Measurements from ENCODE around the gene ZNF532. TPM values are rescaled to one million over a fixed set of nuclear protein-coding genes. Genes with fewer than 3 reads are reported as not detected.

The ZNF532 gene
- total RNA-seq, 1 experiment from 2014 or later, result 258 TPM

GRCh38 chr18:58966704-58967103, 102.0 kb downstream of the ZNF532 start:
- Histone ChIP-seq H3K4me2 (ENCODE audit: insufficient read depth, insufficient read length, low read length) (no peak overlapping the region), H2BK120ac (ENCODE audit: low read depth, low read length, poor library complexity, severe bottlenecking) (no peak overlapping the region), H2BK5ac (ENCODE audit: insufficient read length, low read length) (no peak overlapping the region), H3K4me1 (ENCODE audit: insufficient read depth, low read length) (peaks cover 6% of the 10 kb centered on the region; the same call in 1 of the 2 replicates), H3T11ph (ENCODE audit: low read length) (no peak overlapping the region), H3K27me3 (ENCODE audit: insufficient read depth, low read length) (no peaks in the 10 kb centered on the region), H3K79me2 (ENCODE audit: insufficient read depth, low read length) (no peaks in the 10 kb centered on the region; the same call in 1 of the 2 replicates), H3K4ac (ENCODE audit: low read depth, low read length) (no peak overlapping the region), H3K14ac (ENCODE audit: insufficient read depth, low read length) (no peak overlapping the region), H3K23ac (ENCODE audit: insufficient read length, low read depth, low read length) (no peak overlapping the region), H2BK15ac (ENCODE audit: low read depth, low read length) (no peak overlapping the region), H3K18ac (ENCODE audit: insufficient read length, low read depth, low read length) (no peak overlapping the region), H4K20me1 (ENCODE audit: control insufficient read depth, insufficient read depth, insufficient read length) (no peaks in the 10 kb centered on the region), H2AFZ (ENCODE audit: low read length) (no peak overlapping the region), H4K5ac (ENCODE audit: insufficient read length, low read depth, low read length) (no peak overlapping the region), H3K9ac (ENCODE audit: extremely low read depth, insufficient read length, low read length) (no peak overlapping the region), H2BK20ac (ENCODE audit: low read depth, low read length, poor library complexity, severe bottlenecking) (no peak overlapping the region), H2AK5ac (ENCODE audit: insufficient read length, low read length) (no peak overlapping the region), H3K79me1 (ENCODE audit: insufficient read depth, low read depth, low read length, poor library complexity, severe bottlenecking) (no peaks in the 10 kb centered on the region), H4K91ac (ENCODE audit: insufficient read length, low read depth, low read length) (no peak overlapping the region), H3K23me2 (ENCODE audit: insufficient read length, low read depth, low read length, poor library complexity, severe bottlenecking) (no peaks in the 10 kb centered on the region), H4K8ac (replicated peaks; ENCODE audit: insufficient read length, low read depth, low read length) (no peak overlapping the region), H2BK12ac (ENCODE audit: insufficient read length, low read depth, low read length) (no peak overlapping the region), H3K9me3 (ENCODE audit: control insufficient read depth, low read depth, low read length) (no peaks in the 10 kb centered on the region), H3K56ac (ENCODE audit: insufficient read length, low read depth, low read length) (no peak overlapping the region), H3K27ac (ENCODE audit: insufficient read length, low read depth, low read length) (peak overlapping the region; percentile 12)
- Mint-ChIP-seq H3K27me3 (ENCODE audit: low read depth) (no peaks in the 10 kb centered on the region), H3K4me3 (no peak overlapping the region), H3K9me3 (no peaks in the 10 kb centered on the region; a peak in 1 of 5 replicates), H3K4me1 (peaks cover 32 to 37% of the 10 kb centered on the region in 2 experiments), H3K27ac (peak overlapping the region in 1 of 3 experiments; percentile 23; a peak in 1 of 7 replicates), H3K36me3 (ENCODE audit: insufficient read depth in 1 of 3, low read depth in 3 of 3) (peaks cover 48 to 85% (median 78%) of the 10 kb centered on the region in 3 experiments; a peak in 6 of 7 replicates)
- WGBS (ENCODE audit: extremely low coverage, insufficient read length, low lambda C conversion rate), result no CpG with 5 or more reads among the region's 3 CpGs
- no peak for DNase-seq
- no peak for TF ChIP-seq CTCF (conservative IDR thresholded peaks at IDR 0.05)

Data from H9 (cell line).